IPS DF 4.7 (cell line): ENCODE measurements around the gene DHCR7.

ENCODE experiments used
- DNase-seq: peaks from one replicate; pipeline ENCODE4 v3.0.0-alpha.2; 2013; ENCODE audit warnings: low spot score; ENCODE audit errors: extremely low read depth

The DHCR7 gene, protein sequence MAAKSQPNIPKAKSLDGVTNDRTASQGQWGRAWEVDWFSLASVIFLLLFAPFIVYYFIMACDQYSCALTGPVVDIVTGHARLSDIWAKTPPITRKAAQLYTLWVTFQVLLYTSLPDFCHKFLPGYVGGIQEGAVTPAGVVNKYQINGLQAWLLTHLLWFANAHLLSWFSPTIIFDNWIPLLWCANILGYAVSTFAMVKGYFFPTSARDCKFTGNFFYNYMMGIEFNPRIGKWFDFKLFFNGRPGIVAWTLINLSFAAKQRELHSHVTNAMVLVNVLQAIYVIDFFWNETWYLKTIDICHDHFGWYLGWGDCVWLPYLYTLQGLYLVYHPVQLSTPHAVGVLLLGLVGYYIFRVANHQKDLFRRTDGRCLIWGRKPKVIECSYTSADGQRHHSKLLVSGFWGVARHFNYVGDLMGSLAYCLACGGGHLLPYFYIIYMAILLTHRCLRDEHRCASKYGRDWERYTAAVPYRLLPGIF

DNA sequence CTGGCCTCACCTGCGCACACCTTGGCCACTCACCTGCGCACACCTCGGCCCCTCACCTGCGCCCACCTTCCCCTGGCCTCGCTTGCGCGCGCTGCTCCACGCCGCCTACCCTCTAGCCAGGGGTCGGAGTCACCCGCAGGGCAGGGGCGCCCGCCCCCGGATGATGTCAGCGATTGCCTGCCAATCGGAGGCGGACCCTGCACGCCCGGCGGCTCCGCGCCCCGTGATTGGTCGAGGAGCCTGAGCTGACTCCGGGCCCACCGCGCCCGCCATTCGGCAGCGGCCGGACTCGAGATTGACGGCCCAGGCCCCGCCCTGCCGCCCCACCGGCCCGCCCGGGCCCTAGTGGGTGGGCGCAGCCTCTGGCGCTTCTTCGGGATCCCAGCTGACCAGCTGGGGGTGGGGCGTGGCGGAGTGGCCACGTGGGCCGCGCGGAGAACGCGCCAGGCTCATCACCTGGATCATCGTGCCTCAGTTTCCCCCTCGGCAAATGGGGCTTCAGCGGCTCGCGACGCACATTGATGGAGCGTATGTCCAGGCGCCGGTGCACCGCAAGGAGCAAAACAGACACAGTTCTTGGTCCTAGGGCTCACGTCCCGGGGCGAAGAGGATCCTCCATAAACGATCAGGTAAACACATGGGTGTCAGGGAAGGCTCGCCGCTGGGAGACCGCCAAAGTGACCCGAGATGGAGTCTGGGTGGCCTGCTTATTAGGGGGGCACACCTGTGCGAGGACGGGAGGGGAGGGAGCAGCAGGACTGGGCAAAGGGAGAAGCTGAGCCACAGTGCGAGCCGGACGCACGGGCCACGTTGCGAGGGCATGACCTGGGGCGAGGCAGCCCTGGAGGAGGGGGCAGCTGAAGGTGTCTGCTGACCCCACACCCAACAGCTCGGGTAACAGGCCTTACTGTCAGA lies at the start of gene DHCR7:
TSS of gene DHCR7 (minus strand) at position 137 of the 915 bp plus-strand sequence. CDS start 3,441 bp downstream, outside the sequence.
- DNase-seq: no peak

DNA sequence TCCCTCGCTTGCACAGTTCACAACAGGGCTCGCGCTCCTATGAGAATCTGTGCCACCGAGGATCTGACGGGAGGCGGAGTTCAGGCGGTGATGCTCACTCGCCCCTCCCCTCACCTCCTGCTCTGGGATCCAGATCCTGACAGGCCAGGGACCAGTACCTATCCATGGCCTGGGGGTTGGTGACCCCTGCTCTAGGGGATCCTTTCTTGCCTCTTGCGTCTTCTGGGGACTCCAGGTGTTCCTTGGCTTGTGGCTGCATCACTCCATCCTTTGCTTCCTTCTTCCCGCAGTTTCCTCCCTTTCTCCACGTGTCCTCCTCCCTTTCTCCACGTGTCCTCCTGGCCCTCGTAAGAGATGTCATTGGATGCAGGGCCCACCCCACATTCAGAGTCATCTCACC lies 48.2 kb upstream of the DHCR7 start:
- no peak for DNase-seq

DNA sequence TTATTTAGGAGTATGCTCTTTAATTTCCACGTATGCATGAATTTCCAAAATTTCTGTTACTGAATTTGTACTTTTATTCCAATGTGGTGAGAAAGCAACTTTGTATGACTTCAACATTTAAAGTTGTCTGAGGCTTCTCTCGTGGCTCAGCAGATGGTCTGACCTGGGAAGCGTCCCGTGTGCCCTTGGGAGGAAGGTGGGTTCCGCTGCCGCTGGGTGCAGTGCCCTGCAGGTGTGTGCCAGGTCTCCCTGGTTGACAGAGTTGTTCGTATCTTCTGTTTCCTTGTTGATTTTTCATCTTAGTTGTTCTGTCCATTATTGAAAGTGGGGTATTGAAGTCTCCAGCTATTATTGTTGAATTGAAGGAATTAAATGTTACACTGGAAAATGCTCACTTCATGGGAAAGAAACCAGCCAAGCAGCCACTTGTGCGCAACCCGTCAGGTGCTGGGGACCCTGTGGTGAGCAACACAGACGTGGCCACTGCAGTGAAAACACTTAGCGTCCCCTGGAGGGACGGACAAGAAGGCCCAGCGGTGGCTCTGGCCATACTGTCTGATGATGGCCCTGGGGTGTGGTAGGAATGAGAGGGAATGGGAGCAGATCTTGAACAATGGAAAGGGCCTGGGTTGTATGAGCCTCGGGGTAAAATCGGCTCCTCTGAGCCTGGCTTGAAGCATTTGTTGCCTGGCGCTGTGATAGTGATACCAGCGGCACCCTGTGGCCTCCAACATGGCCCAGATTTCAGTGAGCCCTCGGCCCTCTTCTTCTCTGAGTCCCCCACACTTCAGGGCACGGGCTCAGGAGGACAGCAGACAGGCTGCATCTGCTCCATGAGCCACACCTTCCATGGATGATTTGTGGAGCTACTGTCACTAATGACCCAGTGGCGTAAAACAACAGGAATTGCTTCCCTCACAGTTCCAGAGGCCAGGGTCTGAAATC lies 47.4 kb upstream of the DHCR7 start:
- DNase-seq: no peak

DNA sequence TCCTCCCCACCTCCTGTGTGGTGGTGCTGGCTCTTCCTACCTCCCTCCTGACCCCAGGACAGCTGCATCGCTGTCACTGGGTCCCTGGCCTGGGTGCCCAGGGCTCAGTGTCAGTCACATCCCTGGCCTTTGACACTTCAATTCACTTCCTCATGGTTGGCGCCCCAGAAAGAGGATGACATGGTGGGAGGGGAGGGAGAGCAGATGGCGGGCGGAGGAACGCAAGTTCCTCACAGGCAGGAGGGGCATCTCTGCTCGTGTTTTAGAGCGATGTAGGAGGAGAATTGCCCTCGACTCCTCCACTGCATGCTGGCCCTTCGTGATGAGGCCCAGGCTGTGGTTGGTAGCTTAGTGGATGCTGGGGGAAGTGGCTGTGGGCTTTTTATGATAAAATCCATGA lies 43.7 kb upstream of the DHCR7 start:
- no peak for DNase-seq

DNA sequence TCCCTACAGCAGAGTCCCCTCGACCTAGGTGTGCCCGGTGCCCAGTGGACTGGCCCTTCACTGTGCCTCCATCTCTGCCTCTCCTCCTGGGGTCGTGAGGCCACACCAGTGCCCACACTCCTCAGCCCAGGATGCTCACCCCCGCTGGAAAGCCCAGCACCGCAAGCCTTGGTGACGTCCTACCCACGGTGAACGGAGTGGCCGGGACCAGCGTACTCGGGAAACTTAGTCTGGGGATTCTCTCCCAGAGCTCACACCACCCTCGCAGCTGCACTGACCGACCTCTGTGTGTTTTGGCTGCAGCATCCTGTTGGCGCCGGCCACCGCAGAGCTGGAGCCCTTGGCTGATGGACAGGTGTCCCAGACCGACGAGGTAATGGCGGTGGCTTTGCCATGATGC lies 43.3 kb upstream of the DHCR7 start:
- DNase-seq: no peak

DNA sequence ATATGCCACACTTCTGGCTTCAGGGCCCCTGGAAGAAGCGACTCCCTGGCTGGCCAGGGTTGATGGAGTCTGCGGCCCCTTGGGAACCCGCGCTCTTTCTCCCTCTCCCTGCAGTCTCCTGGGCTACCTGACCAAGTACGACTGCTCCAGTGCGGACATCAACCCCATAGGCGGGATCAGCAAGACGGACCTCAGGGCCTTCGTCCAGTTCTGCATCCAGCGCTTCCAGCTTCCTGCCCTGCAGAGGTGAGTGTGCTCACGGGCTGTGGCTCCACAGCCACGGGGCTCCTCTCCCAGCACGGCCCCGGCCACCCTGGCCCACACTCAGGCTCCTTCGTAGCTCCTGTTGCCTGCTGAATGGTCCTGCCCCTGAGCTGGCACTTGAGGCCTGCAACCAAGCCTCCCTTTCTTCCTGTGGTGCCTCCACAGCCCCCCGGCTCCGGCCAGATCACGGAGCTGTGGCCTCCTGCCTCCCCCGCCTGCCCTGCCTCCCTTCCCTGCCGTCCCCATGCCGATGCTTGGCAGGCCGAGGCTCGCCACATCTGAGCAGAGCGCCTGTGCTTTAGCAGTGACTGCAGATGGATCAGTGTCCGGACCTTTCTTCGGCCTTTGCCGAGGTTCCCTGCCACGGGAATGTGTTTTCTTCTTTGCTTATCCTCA lies 42.7 kb upstream of the DHCR7 start:
- no peak for DNase-seq

DNA sequence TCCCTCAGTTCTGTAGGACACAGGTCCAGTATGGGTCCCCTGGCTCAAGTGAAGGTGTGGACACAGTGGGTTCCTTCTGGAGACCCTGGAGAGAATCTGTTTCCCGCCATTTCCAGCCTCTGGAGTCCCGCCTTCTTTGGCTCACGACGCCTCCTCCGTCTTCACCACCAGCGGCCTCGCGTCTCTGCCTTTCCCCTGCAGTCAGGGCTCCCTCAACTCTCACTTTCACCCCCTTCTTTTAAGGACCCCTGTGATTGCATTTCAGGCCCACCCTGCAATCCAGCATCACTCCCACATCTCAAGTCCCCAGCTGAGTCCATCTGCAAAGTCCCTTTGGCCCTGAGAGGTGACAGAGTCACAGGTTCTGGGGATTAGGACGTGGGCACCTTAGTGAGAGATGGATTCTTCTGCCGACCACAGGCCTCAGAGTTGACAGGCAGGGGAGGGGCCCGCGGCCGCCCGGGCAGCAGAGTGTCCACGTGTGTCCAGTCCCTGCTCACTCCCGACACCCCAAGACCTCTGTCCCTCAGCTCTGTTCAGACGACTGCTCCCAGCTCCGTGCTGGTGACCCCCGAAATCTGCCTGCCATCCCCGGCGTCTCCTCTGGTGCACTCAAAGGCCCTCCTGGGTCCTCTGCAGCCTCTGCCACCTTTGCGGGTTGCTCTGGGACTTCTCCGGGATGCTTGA lies 42.0 kb upstream of the DHCR7 start:
- DNase-seq: no peak

DNA sequence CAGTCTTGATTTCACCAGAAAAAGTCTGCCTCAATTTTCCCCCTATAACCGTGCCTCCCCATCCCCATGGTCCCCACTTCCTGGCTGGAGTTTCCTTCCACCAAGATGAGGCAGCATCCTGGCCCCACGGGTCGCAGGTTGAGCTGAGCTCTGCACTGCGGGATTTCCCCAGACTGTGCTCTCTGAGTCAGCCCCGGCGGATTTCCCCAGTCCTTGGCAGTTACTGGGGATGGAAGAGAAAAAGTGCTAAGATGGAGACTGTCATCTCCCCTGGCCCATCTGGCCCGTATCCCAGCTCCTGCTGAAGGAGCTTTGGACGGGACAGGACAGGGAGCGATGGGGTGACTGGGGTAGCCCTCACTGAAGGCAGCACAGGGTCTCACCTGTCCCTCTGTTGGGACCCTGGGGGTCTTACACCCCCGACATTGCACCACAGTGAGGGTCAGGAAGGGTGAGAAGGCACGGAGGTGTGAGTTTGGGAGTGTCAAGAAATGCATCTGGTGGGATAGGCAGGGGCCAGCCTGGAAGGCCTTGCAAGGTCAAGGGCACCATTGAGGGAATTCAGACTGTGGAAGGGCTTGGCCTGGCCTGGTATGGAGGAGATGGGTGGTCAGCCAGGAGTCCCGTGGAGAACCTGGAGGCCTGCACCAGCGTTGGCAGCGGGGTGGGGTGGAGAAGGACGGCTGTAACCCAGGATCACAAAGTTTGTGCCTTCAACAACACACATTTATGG lies 41.3 kb upstream of the DHCR7 start:
- DNase-seq: no peak

DNA sequence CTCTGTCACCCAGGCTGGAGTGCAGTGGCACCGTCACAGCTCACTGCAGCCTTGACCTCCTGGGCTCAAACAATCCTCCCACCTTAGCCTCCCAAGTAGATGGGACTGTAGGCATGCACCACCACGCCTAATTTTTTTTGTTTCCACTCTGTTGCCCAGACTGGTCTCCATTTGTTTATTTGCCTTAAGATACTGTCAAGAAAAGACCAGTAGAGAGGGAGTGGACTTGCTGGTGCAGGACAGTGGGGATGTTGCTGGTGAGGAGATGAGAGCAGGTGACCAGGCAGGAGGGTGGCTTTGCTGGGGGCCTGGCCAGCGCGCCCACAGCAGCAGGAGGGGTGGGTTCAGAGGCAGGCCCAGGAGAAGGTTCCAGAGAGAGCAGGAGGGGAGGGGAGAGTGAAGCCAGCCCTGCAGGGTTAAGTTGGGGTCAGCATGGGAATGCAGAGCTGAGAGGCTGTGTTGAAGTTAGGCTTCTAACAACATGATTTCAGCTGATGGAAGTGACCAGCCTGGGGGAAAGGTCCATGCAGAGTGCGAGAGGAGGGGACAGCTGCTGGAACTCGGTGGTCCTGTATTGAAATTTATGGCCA lies 40.6 kb upstream of the DHCR7 start:
- DNase-seq: no peak

DNA sequence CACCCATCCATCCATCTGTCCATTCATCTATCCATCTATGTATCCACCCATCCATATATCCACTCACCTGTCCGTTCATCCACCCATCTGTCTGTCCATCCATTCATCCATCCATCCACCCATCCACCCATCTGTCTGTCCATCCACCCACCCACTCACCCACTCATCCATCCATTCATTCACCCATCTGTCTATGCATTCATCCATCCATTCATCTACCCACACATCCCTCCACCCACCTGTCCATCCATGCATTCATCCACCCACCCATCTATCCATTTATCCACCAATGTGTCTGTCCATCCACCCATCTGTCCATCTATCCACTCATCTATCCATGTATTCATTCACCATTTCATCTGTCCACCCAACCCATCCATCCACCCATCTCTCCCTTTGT lies 38.1 kb upstream of the DHCR7 start:
- no peak for DNase-seq

DNA sequence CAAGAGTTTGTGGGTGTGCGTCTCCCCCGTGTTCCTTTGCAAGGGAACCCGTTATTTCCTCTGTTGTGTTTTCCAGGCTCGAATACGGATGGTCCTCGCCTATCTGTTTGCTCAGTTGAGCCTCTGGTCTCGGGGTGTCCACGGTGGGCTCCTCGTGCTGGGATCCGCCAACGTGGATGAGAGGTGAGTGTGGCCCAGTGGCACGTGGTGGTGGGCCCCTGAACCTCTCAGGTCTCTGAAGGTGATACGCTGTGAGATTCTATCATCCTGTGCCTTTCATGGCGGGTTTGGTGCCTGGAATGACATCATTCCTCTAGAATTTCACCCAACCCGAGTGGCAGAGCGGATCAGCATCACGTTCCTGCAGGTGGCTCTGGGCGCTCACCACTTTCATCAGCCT lies 37.3 kb upstream of the DHCR7 start:
- no peak for DNase-seq

DNA sequence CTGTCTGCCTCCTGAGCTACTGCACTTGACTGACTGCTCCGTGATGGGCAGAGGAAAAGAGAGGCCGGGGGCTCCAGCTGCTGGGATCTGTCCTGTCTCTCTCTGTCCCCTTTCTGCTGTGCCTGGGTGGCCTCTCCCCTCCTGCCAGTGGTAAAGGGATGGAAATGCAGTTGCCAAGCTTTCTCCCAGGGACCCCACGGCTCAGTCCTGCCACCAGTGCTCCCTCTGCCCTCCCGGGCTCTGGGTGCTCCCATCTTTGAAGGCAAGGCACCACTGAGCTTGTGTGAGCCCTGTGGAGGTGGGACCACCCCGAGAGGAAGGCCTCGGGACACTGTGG lies 36.8 kb upstream of the DHCR7 start:
- DNase-seq: no peak

DNA sequence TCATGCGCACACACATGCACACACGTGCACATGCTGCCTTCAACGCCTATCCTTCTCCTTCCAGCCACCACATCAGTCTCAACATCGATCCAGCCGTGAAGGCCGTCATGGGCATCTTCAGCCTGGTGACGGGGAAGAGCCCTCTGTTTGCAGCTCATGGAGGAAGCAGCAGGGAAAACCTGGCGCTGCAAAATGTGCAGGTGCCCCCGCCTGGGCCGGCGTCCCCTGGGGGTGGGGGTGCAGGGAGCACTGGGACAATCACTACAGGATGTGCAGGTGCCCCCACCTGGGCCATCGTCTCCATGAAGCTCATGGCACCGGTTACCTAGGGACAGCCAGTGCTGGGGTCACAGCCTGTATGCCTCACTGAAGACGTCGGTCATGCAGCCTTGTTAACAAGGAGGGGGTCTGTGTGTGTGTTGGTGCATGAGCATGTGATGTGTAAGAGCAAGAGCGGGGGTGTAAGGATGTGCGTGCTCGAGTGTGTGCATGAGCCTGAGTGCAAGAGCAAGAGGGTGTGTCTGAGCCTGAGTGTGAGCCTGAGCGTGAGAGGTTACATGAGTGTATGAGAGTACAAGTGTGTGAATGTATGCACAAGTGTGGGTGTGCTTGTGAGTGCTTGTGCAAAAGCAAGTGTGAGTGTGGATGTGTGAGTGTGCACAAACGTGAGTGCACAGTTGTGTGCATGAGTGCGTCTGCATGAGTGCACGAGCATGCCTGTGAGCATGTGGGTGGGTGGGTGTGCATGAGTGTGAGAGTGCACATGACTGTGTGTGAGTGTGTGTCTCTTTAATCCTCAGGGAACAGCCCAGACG lies 36.3 kb upstream of the DHCR7 start:
- no peak for DNase-seq

DNA sequence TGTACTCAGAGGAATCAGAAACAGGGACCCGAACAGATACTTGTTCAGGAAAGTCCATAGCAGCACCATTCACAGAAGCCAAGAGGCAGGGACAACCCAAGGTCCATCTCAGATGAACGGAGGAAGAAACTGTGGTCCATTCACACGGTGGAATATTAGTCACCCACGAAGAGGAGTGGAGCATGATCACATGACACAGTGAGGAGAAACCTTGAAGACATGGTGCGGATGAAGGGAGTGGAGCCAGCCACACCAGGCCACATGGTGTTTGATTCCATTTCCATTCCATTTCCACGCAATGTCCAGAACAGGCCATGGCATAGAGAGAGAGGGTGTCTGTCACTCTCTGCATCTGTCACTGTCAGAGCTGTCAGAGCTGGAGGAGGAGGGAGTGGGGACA lies 35.5 kb upstream of the DHCR7 start:
- DNase-seq: no peak

DNA sequence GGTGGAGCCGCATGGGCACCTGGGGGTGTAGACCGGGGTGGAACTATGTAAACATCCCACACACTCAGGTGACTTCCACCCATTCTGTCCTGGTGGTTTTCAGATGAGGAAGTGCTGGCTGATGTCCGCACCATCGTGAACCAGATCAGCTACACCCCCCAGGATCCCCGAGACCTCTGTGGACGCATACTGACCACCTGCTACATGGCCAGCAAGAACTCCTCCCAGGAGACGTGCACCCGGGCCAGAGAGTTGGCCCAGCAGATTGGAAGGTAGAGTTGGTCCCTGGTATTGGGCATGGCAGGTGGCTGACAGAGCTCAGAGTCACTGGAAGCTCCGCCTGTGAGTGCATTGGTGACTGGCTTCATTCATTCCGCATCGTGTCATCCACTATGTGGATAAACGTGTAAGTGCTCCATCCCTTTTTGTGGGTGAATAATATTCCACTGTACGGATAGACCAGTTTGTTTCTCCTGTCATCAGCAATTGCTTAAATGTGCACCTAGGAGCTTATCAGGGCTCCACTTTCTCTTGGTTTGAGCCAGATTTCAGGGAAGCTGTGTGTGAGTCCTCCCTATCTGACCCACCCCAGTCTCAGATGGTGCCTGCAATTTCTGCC lies 34.7 kb upstream of the DHCR7 start:
- no peak for DNase-seq

DNA sequence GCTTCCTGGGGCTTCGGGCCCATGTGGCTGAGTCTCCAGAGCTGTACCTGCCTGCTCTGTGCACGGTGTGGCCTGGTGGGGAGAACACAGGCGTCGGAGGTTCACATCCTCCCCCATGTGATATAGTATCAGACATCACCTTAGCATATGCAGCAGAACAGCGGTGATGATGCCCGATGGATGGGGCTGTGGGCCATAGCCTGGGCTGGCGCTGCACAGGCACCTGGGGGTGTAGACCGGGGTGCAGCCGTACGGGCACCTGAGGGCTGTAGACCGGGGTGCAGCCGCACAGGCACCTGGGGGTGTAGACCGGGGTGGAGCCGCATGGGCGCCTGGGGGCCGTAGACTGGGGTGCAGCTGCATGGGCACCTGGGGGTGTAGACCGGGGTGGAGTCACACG lies 34.0 kb upstream of the DHCR7 start:
- no peak for DNase-seq

DNA sequence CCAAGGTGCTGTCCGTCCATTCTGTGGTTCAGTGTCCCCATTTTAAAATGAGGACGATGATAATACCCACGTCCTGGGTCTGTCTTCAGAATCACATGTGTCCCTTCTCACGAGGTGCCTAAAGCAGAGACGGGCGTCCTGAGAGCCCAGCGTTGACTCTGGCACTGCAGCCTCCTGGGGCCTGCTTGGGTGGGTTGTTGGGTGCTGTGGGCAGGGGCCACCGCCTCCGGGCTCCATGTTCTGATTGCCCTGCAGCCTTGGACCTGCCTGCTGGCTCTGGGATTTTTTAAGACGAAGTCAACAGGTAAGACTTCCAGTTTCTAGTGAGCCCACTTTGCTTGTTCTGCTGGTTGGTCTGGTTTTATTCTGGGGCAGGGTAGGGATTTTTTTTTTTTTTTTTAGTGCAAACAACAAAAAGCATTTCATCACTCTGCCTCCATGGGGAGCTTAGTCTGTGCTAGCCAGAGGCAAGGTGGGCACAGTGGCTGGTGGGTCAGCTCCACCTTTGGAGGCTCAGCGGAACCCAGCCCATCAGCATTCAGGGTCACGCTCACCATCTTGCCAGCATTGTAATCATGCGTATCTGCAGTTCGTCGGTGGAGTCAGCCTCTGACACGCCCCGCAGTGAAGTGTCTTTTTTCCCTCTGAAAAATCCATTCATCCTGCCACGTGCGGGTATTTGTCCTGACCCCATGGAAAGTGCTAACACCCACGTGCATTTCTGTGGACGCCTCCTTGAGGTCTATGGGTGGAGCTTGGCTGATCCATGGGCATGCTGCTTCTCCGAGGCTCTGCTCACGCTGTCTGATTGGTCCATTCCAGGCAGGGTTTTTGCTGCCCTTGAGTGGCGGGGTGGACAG lies 33.1 kb upstream of the DHCR7 start:
- no peak for DNase-seq
